Cortex of kidney (tissue), 1 donor: ENCODE data around the gene LSM7.

Experiments used
- DNase-seq: peaks from one replicate; lab custom pipeline; 2025; lab: John Stamatoyannopoulos, UW

LSM7 gene

DNA sequence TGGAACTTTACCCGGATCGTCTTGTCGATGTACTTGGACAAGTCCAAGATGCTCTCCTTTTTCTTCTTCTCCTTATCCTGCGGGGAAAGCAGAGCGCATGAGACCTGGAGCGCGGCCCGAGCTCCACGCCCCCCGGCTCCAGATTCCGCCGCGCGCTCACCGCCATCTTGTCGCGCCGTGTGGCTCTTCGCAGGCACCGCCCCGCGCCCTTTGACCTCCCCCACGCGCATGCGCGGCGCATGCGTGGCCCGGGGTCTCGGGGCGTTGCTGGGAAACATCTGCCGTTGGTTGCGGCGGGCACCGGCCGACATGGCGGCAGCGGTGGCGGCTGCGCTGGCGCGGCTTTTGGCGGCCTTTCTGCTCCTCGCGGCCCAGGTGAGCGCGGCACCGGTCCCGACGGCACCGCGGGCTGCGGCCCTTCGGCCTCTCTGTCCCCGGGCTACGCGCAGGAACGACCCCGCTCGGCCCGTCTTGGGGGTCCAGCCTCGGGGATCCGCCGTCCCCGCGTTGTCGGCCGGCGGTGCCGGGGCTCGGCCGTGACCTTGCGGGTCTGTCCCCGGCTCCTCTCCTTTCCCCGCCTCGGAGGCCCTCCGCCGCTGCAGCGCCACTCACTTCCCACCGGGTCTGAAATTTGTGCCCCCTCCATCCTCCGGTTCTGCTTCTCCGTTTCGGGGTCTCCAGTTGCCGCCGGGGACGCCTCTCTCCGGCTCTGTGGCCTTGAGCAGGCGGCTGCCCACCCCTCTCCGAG lies at the start of gene LSM7, which contains the start of gene SPPL2B:
LSM7 (minus strand) TSS at position 186 of the 748 bp plus-strand sequence; CDS start at position 166, 20 bp downstream.
SPPL2B (plus strand) TSS at position 284 of the 748 bp plus-strand sequence; CDS start at position 310, 26 bp downstream.
- DNase-seq = peak; percentile 69

GRCh38 chr19:2376784-2377519 lies 48.6 kb upstream of the LSM7 start:
- no peak for DNase-seq

DNA sequence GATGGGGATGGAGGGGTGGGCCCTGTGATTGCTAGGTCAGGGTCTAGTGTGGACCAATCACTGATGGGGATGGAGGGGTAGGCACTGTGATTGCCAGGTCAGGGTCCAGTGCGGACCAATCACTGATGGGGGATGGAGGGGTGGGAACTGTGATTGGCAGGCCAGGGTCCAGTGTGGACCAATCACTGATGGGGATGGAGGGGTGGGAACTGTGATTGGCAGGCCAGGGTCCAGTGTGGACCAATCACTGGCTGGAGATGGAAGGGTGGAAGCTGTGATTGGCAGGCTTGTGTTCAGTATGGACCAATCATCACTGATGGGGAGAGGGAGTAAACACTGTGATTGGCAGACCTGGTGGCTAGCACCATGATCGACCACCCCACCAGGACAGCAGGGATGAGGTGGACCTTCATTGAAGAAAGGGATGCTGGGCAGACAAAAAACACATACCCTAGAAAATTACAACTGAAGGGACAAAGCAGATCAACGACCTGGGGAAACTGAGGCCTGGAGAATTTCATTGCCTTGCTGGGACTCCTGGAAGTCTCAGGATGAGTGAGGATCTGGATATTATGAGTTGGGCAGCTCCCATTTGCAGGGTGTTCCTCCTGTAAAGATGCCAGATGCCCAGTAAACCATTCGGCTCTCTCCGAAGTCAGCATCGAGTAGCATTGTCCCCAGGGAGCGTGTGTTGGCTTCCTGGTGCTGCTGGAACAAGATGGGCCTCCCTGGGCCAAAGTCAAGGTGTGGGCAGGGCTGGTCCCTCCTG lies 47.2 kb upstream of the LSM7 start:
- no peak for DNase-seq

GRCh38 chr19:2374808-2375207 lies 46.4 kb upstream of the LSM7 start:
- DNase-seq = no peak

- no peak for DNase-seq
Measured at GRCh38 chr19:2372076-2372612, 43.8 kb upstream of the LSM7 start.

DNA sequence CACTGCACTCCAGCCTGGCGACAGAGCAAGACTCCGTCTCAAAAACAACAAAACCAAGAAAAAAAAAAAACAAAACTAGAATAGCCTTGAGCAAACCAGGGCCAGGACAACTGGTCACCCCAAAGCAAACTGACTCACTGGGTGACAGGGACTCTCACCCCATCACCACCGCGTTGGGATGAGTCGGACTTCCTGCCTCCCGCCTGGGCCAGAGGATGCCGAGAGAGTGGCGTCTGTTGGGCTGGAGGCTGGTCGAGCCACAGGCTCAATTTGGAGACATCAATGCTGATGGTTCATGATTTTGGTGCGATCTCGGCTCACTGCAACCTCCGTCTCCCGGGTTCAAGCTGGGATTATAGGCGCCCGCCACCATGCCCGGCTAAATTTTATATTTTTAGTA lies 43.3 kb upstream of the LSM7 start:
- DNase-seq = no peak

- no peak for DNase-seq
Measured at GRCh38 chr19:2365201-2365970, 37.0 kb upstream of the LSM7 start.

- no peak for DNase-seq
Measured at GRCh38 chr19:2363419-2363818, 35.0 kb upstream of the LSM7 start.

DNA sequence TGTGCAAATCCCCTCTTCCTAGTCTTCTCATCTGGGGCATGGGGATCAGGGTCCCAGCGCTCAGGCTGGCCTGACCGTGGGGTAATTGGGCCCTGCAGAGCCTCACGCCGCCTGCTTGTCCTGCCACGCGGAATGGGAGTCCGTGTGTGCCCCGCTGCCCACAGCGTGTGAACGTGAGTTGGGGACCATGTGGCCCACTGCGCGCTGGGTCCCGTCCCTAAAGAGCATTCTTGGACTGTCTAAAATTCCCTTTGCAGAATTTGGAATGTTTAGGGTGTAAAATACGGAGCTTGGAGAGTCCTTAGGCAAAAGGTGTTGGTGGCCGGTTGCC lies 34.5 kb upstream of the LSM7 start:
- no peak for DNase-seq

- no peak for DNase-seq
Measured at GRCh38 chr19:2362046-2362969, 33.9 kb upstream of the LSM7 start.

DNA sequence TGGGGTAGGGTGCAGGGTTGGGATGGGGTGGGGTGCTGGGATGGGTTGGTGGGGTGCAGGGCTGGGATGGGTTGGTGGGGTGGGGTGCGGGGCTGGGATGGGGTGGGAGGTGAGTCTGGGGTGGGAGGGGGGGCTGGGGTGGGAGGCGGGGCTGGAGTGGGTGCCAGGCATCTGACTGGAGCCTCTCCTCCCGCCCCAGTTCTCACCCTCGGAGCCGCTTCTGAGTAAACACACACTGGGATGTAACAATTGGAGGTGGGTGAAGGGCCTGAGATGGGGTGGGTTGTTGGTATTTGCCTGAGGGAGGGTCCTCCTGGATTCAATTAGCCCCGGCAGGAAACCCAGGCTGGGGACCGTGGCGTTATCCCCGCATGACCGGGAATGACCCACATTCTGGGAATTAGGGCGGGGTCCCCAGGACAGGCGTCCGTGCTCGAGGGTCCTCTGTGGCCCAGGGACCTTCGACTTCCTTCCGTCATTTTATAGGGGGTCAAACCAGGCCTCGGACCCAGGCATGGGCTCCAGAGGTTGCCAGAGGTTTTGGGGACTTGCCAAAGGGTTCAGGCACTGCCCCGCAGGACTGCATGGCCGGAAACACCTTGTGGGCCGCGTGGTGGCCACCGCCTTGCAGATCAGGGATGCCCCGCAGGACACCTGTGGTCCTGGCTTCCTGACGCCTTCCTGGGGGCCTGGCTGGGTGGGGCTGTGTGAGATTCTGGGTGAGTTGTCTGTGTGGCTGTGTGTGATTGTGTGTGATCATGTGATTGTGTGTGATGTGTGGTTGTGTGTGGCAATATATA lies 33.1 kb upstream of the LSM7 start:
- DNase-seq = no peak

- DNase-seq = no peak
Measured at GRCh38 chr19:2360833-2361232, 32.4 kb upstream of the LSM7 start.

- DNase-seq = no peak
Measured at GRCh38 chr19:2359992-2360685, 31.8 kb upstream of the LSM7 start, which contains the start of gene TMPRSS9. Gene TMPRSS9, plus strand, starts transcription at chr19:2360265. Its CDS starts 29,521 bp downstream, at chr19:2389786.

DNA sequence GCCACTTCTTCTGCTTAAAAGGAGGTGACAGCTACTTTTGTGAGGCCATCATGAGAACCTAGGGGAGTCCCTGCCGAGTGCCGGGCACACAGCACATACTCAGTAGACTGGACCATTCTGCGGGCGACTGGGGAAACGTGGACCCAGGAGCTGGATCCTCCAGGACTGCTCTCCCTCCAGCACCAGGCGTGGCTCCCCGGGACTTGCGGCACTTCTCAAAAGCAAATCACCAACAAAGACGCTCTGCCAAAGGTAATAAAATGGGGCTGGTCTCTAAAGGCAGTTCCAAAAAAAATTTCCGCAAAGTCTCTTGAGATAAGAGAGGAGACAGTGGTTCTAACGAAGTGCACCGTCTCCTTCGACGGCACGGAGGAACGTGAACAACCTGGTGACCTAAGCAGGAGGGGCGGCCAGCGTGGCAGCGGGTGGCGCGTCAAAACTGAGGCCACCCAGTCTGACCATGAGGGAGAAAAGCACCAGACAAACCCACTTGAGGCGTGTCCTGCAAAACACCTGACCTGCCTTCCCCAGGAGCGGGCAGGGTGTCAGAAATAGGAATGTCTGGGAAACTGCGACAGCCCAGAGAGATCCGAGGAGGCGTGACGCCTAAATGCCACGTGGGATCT lies 30.3 kb upstream of the LSM7 start:
- no peak for DNase-seq

GRCh38 chr19:2357279-2358206 lies 29.2 kb upstream of the LSM7 start:
- no peak for DNase-seq

DNA sequence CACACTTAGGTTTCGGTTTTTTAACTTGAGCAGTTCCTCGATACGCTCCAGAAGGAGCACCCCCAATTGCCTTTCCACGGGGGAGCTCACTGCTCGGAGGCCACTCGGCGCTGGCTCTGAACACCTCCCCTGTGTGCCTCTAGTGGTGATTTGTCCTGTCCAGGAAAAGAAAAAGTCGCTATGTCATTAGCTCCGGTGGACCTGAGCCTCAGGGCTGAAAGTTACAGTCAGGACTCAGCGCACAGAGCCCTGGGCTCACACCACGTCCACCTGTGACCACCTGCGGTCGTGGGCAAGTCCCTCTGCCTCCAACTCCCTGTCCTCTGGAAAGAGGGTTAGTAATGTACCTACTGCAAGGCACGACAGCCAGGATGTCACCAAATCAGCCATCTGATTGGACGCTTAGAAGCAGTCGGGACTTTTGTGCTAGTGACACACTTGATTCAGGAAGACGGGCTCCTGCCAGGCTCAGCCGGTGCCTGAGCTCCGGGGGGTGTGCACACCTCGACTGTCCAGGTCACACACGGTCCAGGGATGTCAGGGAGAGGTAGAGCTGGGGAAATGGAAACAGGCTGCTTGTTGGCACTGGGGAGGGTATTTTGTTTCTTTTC lies 27.8 kb upstream of the LSM7 start:
- no peak for DNase-seq
